GM19193 (cell line): ENCODE measurements around the gene NRIP1.

Source experiments
- POLR2A ChIP-seq: IDR thresholded peaks from 4 replicates; pipeline ENCODE4 v1.6.1; 2011; ENCODE audit not compliant: insufficient read depth, insufficient read length; ENCODE audit errors: extremely low read depth

Gene NRIP1

GRCh38 chr21:15080526-15080925, 15.7 kb upstream of the NRIP1 start:
- TF ChIP-seq POLR2A: no peak

- no peak for TF ChIP-seq POLR2A
Measured at GRCh38 chr21:15079269-15079668, 14.5 kb upstream of the NRIP1 start.

GRCh38 chr21:15078180-15078579, 13.4 kb upstream of the NRIP1 start:
- no peak for TF ChIP-seq POLR2A

GRCh38 chr21:15077529-15078145, 12.8 kb upstream of the NRIP1 start:
- no peak for TF ChIP-seq POLR2A

- TF ChIP-seq POLR2A: no peak
Measured at GRCh38 chr21:15076730-15077129, 11.9 kb upstream of the NRIP1 start.

- no peak for TF ChIP-seq POLR2A
Measured at GRCh38 chr21:15071009-15071408, 6.2 kb upstream of the NRIP1 start.

- no peak for TF ChIP-seq POLR2A
Measured at GRCh38 chr21:15066123-15066575, 1.3 kb upstream of the NRIP1 start.

- no peak for TF ChIP-seq POLR2A
Measured at GRCh38 chr21:15065392-15066122, 757 bp upstream of the NRIP1 start.

GRCh38 chr21:15063814-15064575, 805 bp downstream of the NRIP1 start:
- TF ChIP-seq POLR2A: no peak

- TF ChIP-seq POLR2A: no peak
Measured at GRCh38 chr21:15063081-15063813, 1.6 kb downstream of the NRIP1 start.

GRCh38 chr21:15062606-15062965, 2.2 kb downstream of the NRIP1 start:
- TF ChIP-seq POLR2A: no peak

GRCh38 chr21:15061747-15062605, 2.8 kb downstream of the NRIP1 start:
- TF ChIP-seq POLR2A: no peak

- TF ChIP-seq POLR2A: no peak
Measured at GRCh38 chr21:15061279-15061678, 3.5 kb downstream of the NRIP1 start.

GRCh38 chr21:15060543-15061175, 4.1 kb downstream of the NRIP1 start:
- no peak for TF ChIP-seq POLR2A
